GM12872 (cell line): ENCODE data around the gene FHIT.

Experiments
- TF ChIP-seq, protein P1 (sequence below): IDR thresholded peaks from 3 replicates; pipeline ENCODE4 v1.5.1; 2011; ENCODE audit warnings: low read depth, mild to moderate bottlenecking, low read length, moderate library complexity; ENCODE audit not compliant: insufficient read depth

The FHIT gene

DNA sequence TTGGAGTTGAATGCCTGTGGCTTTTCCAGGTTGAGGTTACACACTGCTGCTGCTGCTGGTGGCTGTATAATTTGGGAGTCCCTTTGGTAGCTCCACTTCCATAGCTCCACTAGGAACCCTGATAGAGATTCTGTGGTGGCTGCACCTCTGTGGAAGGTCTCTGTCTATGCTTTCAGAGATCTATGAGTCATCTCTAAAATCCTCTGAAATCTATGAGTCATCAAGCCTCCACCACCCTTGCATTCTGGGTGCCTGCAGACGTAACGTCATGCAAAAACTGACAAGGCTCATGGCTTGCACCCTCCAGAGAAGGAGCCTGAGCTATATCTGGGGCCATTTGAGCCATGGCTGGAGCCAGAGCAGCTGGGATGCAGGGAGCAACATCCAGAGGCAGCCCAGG, 1164.4 kb downstream of the FHIT start:
- TF ChIP-seq, protein P1, sequence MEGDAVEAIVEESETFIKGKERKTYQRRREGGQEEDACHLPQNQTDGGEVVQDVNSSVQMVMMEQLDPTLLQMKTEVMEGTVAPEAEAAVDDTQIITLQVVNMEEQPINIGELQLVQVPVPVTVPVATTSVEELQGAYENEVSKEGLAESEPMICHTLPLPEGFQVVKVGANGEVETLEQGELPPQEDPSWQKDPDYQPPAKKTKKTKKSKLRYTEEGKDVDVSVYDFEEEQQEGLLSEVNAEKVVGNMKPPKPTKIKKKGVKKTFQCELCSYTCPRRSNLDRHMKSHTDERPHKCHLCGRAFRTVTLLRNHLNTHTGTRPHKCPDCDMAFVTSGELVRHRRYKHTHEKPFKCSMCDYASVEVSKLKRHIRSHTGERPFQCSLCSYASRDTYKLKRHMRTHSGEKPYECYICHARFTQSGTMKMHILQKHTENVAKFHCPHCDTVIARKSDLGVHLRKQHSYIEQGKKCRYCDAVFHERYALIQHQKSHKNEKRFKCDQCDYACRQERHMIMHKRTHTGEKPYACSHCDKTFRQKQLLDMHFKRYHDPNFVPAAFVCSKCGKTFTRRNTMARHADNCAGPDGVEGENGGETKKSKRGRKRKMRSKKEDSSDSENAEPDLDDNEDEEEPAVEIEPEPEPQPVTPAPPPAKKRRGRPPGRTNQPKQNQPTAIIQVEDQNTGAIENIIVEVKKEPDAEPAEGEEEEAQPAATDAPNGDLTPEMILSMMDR: no peak

- TF ChIP-seq, protein P1: no peak
Observed at GRCh38 chr3:60085649-60086048, 1165.6 kb downstream of the FHIT start.

- TF ChIP-seq, protein P1: no peak
Observed at GRCh38 chr3:60081381-60082095, 1169.7 kb downstream of the FHIT start.

- TF ChIP-seq, protein P1: no peak
Observed at GRCh38 chr3:60080648-60081047, 1170.6 kb downstream of the FHIT start.

- TF ChIP-seq, protein P1: no peak
Observed at GRCh38 chr3:60079076-60079475, 1172.2 kb downstream of the FHIT start.

DNA sequence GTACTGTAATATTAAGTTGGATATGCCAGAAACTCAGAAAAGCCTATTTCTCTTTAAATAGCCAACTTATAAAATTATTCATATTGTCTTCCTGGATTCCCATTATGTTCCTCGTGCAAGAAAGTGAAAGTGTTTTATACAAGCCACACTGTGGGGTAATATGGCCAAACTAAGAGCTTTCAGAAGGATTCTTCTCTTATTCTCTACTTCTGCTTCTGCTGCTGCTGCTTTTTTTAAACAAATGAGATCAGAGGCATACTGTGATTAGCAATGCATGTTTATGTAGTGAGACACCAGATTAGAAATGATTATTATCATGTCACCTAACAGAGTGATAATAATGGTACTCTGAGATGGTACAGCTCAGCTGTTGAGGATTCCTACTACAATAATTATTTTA, 1174.9 kb downstream of the FHIT start:
- TF ChIP-seq, protein P1: no peak

- TF ChIP-seq, protein P1: no peak
Observed at GRCh38 chr3:60073942-60074341, 1177.3 kb downstream of the FHIT start.
